Measurements from ENCODE around the gene STK16. TPM values are rescaled to one million over a fixed set of nuclear protein-coding genes. Genes with fewer than 3 reads are reported as not detected.

Gene STK16
- total and polyA plus RNA-seq, 2 of the 4 experiments (the other 2 are of a cell fraction): 44.4 to 50.1 TPM

DNA sequence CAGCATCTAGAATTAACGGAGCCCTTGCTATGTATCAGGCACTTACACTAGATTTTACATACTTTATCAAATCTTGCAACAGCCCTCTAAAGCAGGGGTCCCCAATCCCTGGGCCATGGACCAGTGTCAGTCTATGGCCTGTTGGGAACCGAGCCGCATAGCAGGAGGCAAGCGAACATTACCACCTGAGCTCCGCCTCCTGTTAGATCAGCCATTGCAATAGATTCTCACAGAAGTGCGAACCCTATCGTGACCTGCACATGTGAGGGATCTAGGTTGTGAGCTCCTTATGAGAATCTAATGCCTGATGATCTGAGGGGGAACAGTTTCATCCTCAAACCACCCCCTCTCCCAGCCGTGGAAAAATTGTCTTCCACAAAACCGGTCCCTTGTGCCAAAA, 47.3 kb downstream of the STK16 start:
- H2BK5ac ChIP-seq (ENCODE audit: low read depth, low read length, poor library complexity, severe bottlenecking): no peak overlapping the region
- H3K79me1 ChIP-seq (ENCODE audit: low read depth in 1 of 2, low read length in 2 of 2): no peaks in the 10 kb centered on the region
- H3K4ac ChIP-seq (ENCODE audit: low read depth, low read length): no peak overlapping the region
- TF ChIP-seq, protein P1, sequence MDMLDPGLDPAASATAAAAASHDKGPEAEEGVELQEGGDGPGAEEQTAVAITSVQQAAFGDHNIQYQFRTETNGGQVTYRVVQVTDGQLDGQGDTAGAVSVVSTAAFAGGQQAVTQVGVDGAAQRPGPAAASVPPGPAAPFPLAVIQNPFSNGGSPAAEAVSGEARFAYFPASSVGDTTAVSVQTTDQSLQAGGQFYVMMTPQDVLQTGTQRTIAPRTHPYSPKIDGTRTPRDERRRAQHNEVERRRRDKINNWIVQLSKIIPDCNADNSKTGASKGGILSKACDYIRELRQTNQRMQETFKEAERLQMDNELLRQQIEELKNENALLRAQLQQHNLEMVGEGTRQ (IDR thresholded peaks at IDR 0.05; ENCODE audit: low read depth, low read length): no peak
- TF ChIP-seq MXI1 (IDR thresholded peaks at IDR 0.05; ENCODE audit: borderline replicate concordance, low read depth, low read length) (no peak), RCOR1 (IDR thresholded peaks at IDR 0.05; ENCODE audit: insufficient replicate concordance, low read length) (no peak), FOS (IDR thresholded peaks at IDR 0.05; ENCODE audit: low read depth, low read length) (no peak), RAD21 (IDR thresholded peaks at IDR 0.05; ENCODE audit: low read length) (no peak), BHLHE40 (IDR thresholded peaks at IDR 0.05; ENCODE audit: low read depth, low read length) (no peak), CHD1 (IDR thresholded peaks at IDR 0.05; ENCODE audit: low read depth, low read length) (no peak), NFE2L2 (IDR thresholded peaks at IDR 0.05; ENCODE audit: low read depth, low read length) (no peak), RFX5 (IDR thresholded peaks at IDR 0.05; ENCODE audit: low read depth, low read length) (no peak), SMC3 (IDR thresholded peaks at IDR 0.05; ENCODE audit: low read depth, low read length) (no peak), MAZ (IDR thresholded peaks at IDR 0.05; ENCODE audit: borderline replicate concordance, low read depth, low read length) (no peak), CEBPB (IDR thresholded peaks at IDR 0.05; ENCODE audit: low read depth, low read length) (no peak), POLR2A (IDR thresholded peaks at IDR 0.05; ENCODE audit: low read depth, low read length) (no peak), MAFK (IDR thresholded peaks at IDR 0.05; ENCODE audit: low read depth, low read length) (no peak)
- TF ChIP-seq, protein P2, sequence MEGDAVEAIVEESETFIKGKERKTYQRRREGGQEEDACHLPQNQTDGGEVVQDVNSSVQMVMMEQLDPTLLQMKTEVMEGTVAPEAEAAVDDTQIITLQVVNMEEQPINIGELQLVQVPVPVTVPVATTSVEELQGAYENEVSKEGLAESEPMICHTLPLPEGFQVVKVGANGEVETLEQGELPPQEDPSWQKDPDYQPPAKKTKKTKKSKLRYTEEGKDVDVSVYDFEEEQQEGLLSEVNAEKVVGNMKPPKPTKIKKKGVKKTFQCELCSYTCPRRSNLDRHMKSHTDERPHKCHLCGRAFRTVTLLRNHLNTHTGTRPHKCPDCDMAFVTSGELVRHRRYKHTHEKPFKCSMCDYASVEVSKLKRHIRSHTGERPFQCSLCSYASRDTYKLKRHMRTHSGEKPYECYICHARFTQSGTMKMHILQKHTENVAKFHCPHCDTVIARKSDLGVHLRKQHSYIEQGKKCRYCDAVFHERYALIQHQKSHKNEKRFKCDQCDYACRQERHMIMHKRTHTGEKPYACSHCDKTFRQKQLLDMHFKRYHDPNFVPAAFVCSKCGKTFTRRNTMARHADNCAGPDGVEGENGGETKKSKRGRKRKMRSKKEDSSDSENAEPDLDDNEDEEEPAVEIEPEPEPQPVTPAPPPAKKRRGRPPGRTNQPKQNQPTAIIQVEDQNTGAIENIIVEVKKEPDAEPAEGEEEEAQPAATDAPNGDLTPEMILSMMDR (conservative IDR thresholded peaks at IDR 0.05; ENCODE audit: low read depth, low read length): no peak
- TF ChIP-seq, protein P3, sequence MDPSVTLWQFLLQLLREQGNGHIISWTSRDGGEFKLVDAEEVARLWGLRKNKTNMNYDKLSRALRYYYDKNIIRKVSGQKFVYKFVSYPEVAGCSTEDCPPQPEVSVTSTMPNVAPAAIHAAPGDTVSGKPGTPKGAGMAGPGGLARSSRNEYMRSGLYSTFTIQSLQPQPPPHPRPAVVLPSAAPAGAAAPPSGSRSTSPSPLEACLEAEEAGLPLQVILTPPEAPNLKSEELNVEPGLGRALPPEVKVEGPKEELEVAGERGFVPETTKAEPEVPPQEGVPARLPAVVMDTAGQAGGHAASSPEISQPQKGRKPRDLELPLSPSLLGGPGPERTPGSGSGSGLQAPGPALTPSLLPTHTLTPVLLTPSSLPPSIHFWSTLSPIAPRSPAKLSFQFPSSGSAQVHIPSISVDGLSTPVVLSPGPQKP (IDR thresholded peaks at IDR 0.05; ENCODE audit: borderline replicate concordance, low read depth, low read length): no peak
- no peak overlapping the region for H2AK9ac ChIP-seq (replicated peaks; ENCODE audit: low read depth, low read length, poor library complexity)
- no peak overlapping the region for H4K8ac ChIP-seq (ENCODE audit: low read depth in 2 of 2, low read length in 2 of 2)
- in situ Hi-C loops (cut with MboI; ENCODE audit: low sequenced_read_pairs): no loop called here
- H3K36me3 ChIP-seq (ENCODE audit: control insufficient read depth, insufficient read depth, low read length): no peaks in the 10 kb centered on the region
- H4K5ac ChIP-seq (ENCODE audit: low read depth, low read length): no peak overlapping the region
- peaks cover 11% of the 10 kb centered on the region; the same call in 1 of the 2 replicates for H3K9me1 ChIP-seq (ENCODE audit: insufficient read depth, low read length)
- H4K91ac ChIP-seq (ENCODE audit: insufficient read depth, low read depth, low read length): no peak overlapping the region
- H2AFZ ChIP-seq (replicated peaks; ENCODE audit: low read length, poor library complexity): no peak overlapping the region
- H3K23ac ChIP-seq (ENCODE audit: low read depth, low read length): no peak overlapping the region
- no peak overlapping the region for H3K27ac ChIP-seq (ENCODE audit: insufficient read depth, low read length)
- no peak overlapping the region for H2BK15ac ChIP-seq (ENCODE audit: low read depth, low read length)
- H3K4me3 ChIP-seq (ENCODE audit: insufficient read depth, low read depth, low read length): no peak overlapping the region
- ATAC-seq (ENCODE audit: low read depth) (no peak), DNase-seq (no peak)
- H2BK20ac ChIP-seq (ENCODE audit: low read depth, low read length): no peak overlapping the region
- H3K56ac ChIP-seq (ENCODE audit: extremely low read depth, insufficient read depth, low read length): no peak overlapping the region
- intact Hi-C loops (cut with micrococcal nuclease): no loop called here
- H2AK5ac ChIP-seq (ENCODE audit: low read depth, low read length): no peak overlapping the region
- no CpG with 5 or more reads among the region's 9 CpGs for WGBS, 2 experiments (ENCODE audit: extremely low coverage in 2 of 2, insufficient read length in 1 of 2)
- ChIA-PET POLR2A (ENCODE audit: unreplicated experiment) (no interaction called here), CTCF (interaction anchor here (1.6 kb wide), 1 partner anchor 14 kb away, joined by 9 read pairs; the partner anchor contains the start of gene DNAJB2)
- no peaks in the 10 kb centered on the region for H3K27me3 ChIP-seq (ENCODE audit: control insufficient read depth, insufficient read depth, low read length)
- H3K18ac ChIP-seq (ENCODE audit: low read depth, low read length): no peak overlapping the region
- H3K9ac ChIP-seq (ENCODE audit: low read depth, low read length): no peak overlapping the region
- H4K20me1 ChIP-seq (ENCODE audit: insufficient read depth, low read length): peaks cover 4% of the 10 kb centered on the region; the same call in 1 of the 2 replicates
- H3K4me2 ChIP-seq (ENCODE audit: low read depth, low read length): no peak overlapping the region
- no peaks in the 10 kb centered on the region for H3K9me3 ChIP-seq (ENCODE audit: control insufficient read depth, insufficient read depth, low read length)
- H2BK120ac ChIP-seq (ENCODE audit: low read depth, low read length): no peak overlapping the region
- no peak overlapping the region for H3K14ac ChIP-seq (replicated peaks; ENCODE audit: low read depth, low read length)
- dilution Hi-C loops (cut with HindIII; ENCODE audit: low sequenced_read_pairs, unreplicated experiment): no loop called here
- no TSS peak for BruUV-seq (replicated peaks)
- H3K4me1 ChIP-seq (ENCODE audit: control insufficient read depth, insufficient read depth, low read length): peaks cover 14% of the 10 kb centered on the region

All from IMR-90 (cell line).